ENCODE measurements around the gene MINDY3. TPM values are rescaled to one million over a fixed set of nuclear protein-coding genes. Genes with fewer than 3 reads are reported as not detected.

MINDY3 gene
- total RNA-seq, 1 experiment from 2014 or later = 11.3 TPM

GRCh38 chr10:15864419-15864818 is 4.1 kb upstream of the MINDY3 start:
- Mint-ChIP-seq H3K27me3 (ENCODE audit: low read depth) (peaks cover 85% of the 10 kb centered on the region), H3K27ac (no peak overlapping the region), H3K4me1 (peaks cover 4% of the 10 kb centered on the region), H3K4me3 (no peak overlapping the region), H3K36me3 (no peaks in the 10 kb centered on the region), H3K9me3 (peaks cover 22% of the 10 kb centered on the region)
- ATAC-seq (no peak), DNase-seq (ENCODE audit: low spot score) (no peak)
- ChIA-PET CTCF (no interaction called here), POLR2A (no interaction called here)
- TF ChIP-seq NFYB (CRISPR knock-in tag; conservative IDR thresholded peaks at IDR 0.05; ENCODE audit: low read depth) = no peak
- no peak for TF ChIP-seq PRRX2 (CRISPR knock-in tag; IDR thresholded peaks at IDR 0.05)
- no peak for TF ChIP-seq CREB1 (CRISPR knock-in tag; IDR thresholded peaks at IDR 0.05)
- no peak for TF ChIP-seq ZNF512 (CRISPR knock-in tag; IDR thresholded peaks at IDR 0.05; ENCODE audit: borderline replicate concordance)

- Mint-ChIP-seq H3K4me3 (no peak overlapping the region), H3K9me3 (peaks cover 22% of the 10 kb centered on the region), H3K36me3 (no peaks in the 10 kb centered on the region), H3K4me1 (peaks cover 7% of the 10 kb centered on the region), H3K27ac (no peak overlapping the region), H3K27me3 (ENCODE audit: low read depth) (peaks cover 82% of the 10 kb centered on the region)
- no peak for ATAC-seq
- CTCF ChIA-PET = no interaction called here
- no peak for TF ChIP-seq NFE2L1 (CRISPR knock-in tag; IDR thresholded peaks at IDR 0.05)
- TF ChIP-seq ARID4B (CRISPR knock-in tag; IDR thresholded peaks at IDR 0.05; ENCODE audit: borderline replicate concordance) = no peak
- TF ChIP-seq JUN (CRISPR knock-in tag; IDR thresholded peaks at IDR 0.05) = no peak
- TF ChIP-seq NFATC4 (CRISPR knock-in tag; IDR thresholded peaks at IDR 0.05) = no peak
- TF ChIP-seq ZNF281 (CRISPR knock-in tag; IDR thresholded peaks at IDR 0.05) = no peak
- no peak for TF ChIP-seq RELA (CRISPR knock-in tag; IDR thresholded peaks at IDR 0.05; ENCODE audit: borderline replicate concordance)
- TF ChIP-seq AFF4 (CRISPR knock-in tag; IDR thresholded peaks at IDR 0.05; ENCODE audit: borderline replicate concordance) = no peak
- TF ChIP-seq SMAD3 (CRISPR knock-in tag; IDR thresholded peaks at IDR 0.05; ENCODE audit: borderline replicate concordance) = no peak
- no peak for TF ChIP-seq NR1H2 (CRISPR knock-in tag; IDR thresholded peaks at IDR 0.05)
- no peak for TF ChIP-seq HMGA2 (CRISPR knock-in tag; IDR thresholded peaks at IDR 0.05)
- no peak for TF ChIP-seq ETV6 (CRISPR knock-in tag; IDR thresholded peaks at IDR 0.05)
- no peak for TF ChIP-seq OVOL2 (CRISPR knock-in tag; IDR thresholded peaks at IDR 0.05; ENCODE audit: borderline replicate concordance)
- TF ChIP-seq USF2 (CRISPR knock-in tag; IDR thresholded peaks at IDR 0.05) = no peak
- POLR2A ChIA-PET = no interaction called here
- DNase-seq (ENCODE audit: low spot score) = no peak
These were observed 3.4 kb upstream of the MINDY3 start for GRCh38 chr10:15863733-15864132.

Data from WTC11 (cell line).